CD14-positive monocyte (primary cell): ENCODE data around the gene CIB2. TPM values are rescaled to one million over a fixed set of nuclear protein-coding genes. Genes with fewer than 3 reads are reported as not detected.

ENCODE experiments used
- DNase-seq, 3 donors: peaks; one replicate each; pipeline ENCODE4 v3.0.0-alpha.2; 2011 to 2022
- H2AFZ ChIP-seq: 2 replicates; pipeline ENCODE4 v1.6.0; 2012; ENCODE audit warnings: mild to moderate bottlenecking, low read depth, low read length, inconsistent platforms; ENCODE audit not compliant: insufficient read depth, poor library complexity, severe bottlenecking
- H3K27ac ChIP-seq, 2 donors: 1 replicate in 1 of 2; 2 replicates in 1 of 2; pipeline ENCODE4 v1.5.1; 2012 to 2013; ENCODE audit warnings: low read length in 2 of 2, control low read depth in 1 of 2, inconsistent platforms in 1 of 2, low read depth in 1 of 2, mild to moderate bottlenecking in 1 of 2
- H3K27me3 ChIP-seq, 2 donors: one replicate each; pipeline versions ENCODE4 v1.6.0 to v1.6.1; 2011 to 2013; ENCODE audit warnings: low read length in 2 of 2; ENCODE audit not compliant: control insufficient read depth in 2 of 2, insufficient read depth in 2 of 2
- H3K36me3 ChIP-seq, 2 donors: replicated peaks in 1 of 2; 1 replicate in 1 of 2; 2 replicates in 1 of 2; pipeline versions ENCODE4 v1.5.1 to v1.6.1; 2012 to 2013; ENCODE audit warnings: low read length in 2 of 2, control low read depth in 1 of 2, inconsistent platforms in 1 of 2, mild to moderate bottlenecking in 1 of 2; ENCODE audit not compliant: insufficient read depth in 2 of 2, control insufficient read depth in 1 of 2
- H3K4me1 ChIP-seq, 2 donors: 1 replicate in 1 of 2; 2 replicates in 1 of 2; pipeline versions ENCODE4 v1.5.1 to v1.6.1; 2012 to 2013; ENCODE audit warnings: low read length in 2 of 2, control low read depth in 1 of 2, inconsistent platforms in 1 of 2, mild to moderate bottlenecking in 1 of 2, moderate library complexity in 1 of 2; ENCODE audit not compliant: insufficient read depth in 2 of 2, control insufficient read depth in 1 of 2
- H3K4me2 ChIP-seq: replicated peaks from 2 replicates; pipeline ENCODE3; 2012; ENCODE audit warnings: low read length, moderate library complexity, mild to moderate bottlenecking; ENCODE audit not compliant: poor library complexity, severe bottlenecking; ENCODE audit errors: extremely low read depth
- H3K4me3 ChIP-seq, 3 experiments: fragments of 200-600 bp in 1 of 3; sonication (generic) in 1 of 3; replicated peaks in 1 of 3; 1 replicate in 2 of 3; 2 replicates in 1 of 3; pipeline ENCODE4 v1.5.1; 2011 to 2013; ENCODE audit warnings: low read length in 3 of 3, mild to moderate bottlenecking in 3 of 3, control low read depth in 2 of 3, low read depth in 2 of 3, inconsistent platforms in 1 of 3, moderate library complexity in 1 of 3
- H3K79me2 ChIP-seq: 2 replicates; pipeline ENCODE4 v1.6.0; 2012; ENCODE audit warnings: mild to moderate bottlenecking, control low read depth, inconsistent platforms, low read length, moderate library complexity; ENCODE audit not compliant: insufficient read depth
- H3K9ac ChIP-seq: 2 replicates; pipeline ENCODE4 v1.6.0; 2017; ENCODE audit warnings: low read length, mild to moderate bottlenecking; ENCODE audit not compliant: insufficient read depth, poor library complexity, severe bottlenecking
- H3K9me3 ChIP-seq, 2 donors: replicated peaks in 1 of 2; 1 replicate in 1 of 2; 2 replicates in 1 of 2; pipeline versions ENCODE4 v1.5.1 to v1.6.1; 2012 to 2013; ENCODE audit warnings: low read length in 2 of 2, control low read depth in 1 of 2; ENCODE audit not compliant: control insufficient read depth in 1 of 2, insufficient read depth in 1 of 2
- H4K20me1 ChIP-seq: 2 replicates; pipeline ENCODE4 v1.6.0; 2012; ENCODE audit warnings: mild to moderate bottlenecking, low read length, control low read depth, moderate library complexity; ENCODE audit not compliant: insufficient read depth
- H3K27ac Mint-ChIP-seq, 7 donors: one replicate each; pipeline ENCODE4 v1.8.0; 2020; ENCODE audit warnings: mild to moderate bottlenecking in 7 of 7, mixed read lengths in 7 of 7, moderate library complexity in 6 of 7, inconsistent platforms in 2 of 7
- H3K27me3 Mint-ChIP-seq, 3 donors: one replicate each; pipeline ENCODE4 v1.8.0; 2021 to 2022; ENCODE audit warnings: low read depth in 3 of 3, mild to moderate bottlenecking in 3 of 3, mixed read lengths in 3 of 3, moderate library complexity in 3 of 3, inconsistent platforms in 1 of 3
- H3K36me3 Mint-ChIP-seq, 2 donors: one replicate each; pipeline ENCODE4 v1.8.0; 2020; ENCODE audit warnings: mixed read lengths in 2 of 2, inconsistent platforms in 1 of 2, mild to moderate bottlenecking in 1 of 2
- H3K4me1 Mint-ChIP-seq: one replicate; pipeline ENCODE4 v1.8.0; 2020; ENCODE audit warnings: mild to moderate bottlenecking, mixed read lengths
- H3K4me3 Mint-ChIP-seq, 2 donors: one replicate each; pipeline ENCODE4 v1.8.0; 2020; ENCODE audit warnings: mild to moderate bottlenecking in 2 of 2, mixed read lengths in 2 of 2, moderate library complexity in 1 of 2
- H3K9me3 Mint-ChIP-seq, 7 donors: one replicate each; pipeline ENCODE4 v1.8.0; 2020 to 2022; ENCODE audit warnings: mixed read lengths in 7 of 7, mild to moderate bottlenecking in 6 of 7, moderate library complexity in 6 of 7, inconsistent platforms in 2 of 7
- CTCF ChIP-seq: fragments of 200-600 bp; IDR thresholded peaks from one replicate; pipeline ENCODE4 v1.8.0; 2022; ENCODE audit warnings: antibody characterized with exemption, mild to moderate bottlenecking
- WGBS: methylation state at CpG from one replicate; pipeline ENCODE4 v1.1.5; 2013; ENCODE audit warnings: missing lambda C conversion rate; ENCODE audit not compliant: insufficient coverage; 5-methylcytosine and 5-hydroxymethylcytosine counted together
- intact Hi-C, 2 donors: fragments of 100-400 bp; cut with micrococcal nuclease; formaldehyde crosslinking; loops; one replicate each; pipeline versions ENCODE4 v1.15.0 to v1.15.1; 2023
- polyA plus RNA-seq, 3 donors: library from polyadenylated mRNA; depleted of rRNA in 1 of 3; unstranded in 2 of 3; stranded (reverse) in 1 of 3; fragments of 300-500 nt in 2 of 3; fragments of >200 nt in 1 of 3; fragmentation: Illumina TruSeq in 2 of 3; gene quantifications; 1 replicate in 2 of 3; 2 replicates in 1 of 3; pipeline ENCODE4 v1.2.3, GENCODE V29; 2012 to 2021

Gene CIB2
- polyA plus RNA-seq, 3 donors, result 0.43 to 0.75 (median 0.51) TPM

GRCh38 chr15:78179286-78179840 lies 48.1 kb upstream of the CIB2 start:
- Mint-ChIP-seq H3K36me3 (peaks cover 3% of the 10 kb centered on the region in 2 donors), H3K4me3 (no peak overlapping the region), H3K27ac (no peak overlapping the region), H3K27me3 (peaks cover 0 to 5% (median 2%) of the 10 kb centered on the region in 3 donors), H3K4me1 (peaks cover 4% of the 10 kb centered on the region), H3K9me3 (no peaks in the 10 kb centered on the region)
- Histone ChIP-seq H3K4me3 (no peak overlapping the region), H3K4me1 (peaks cover 5 to 6% of the 10 kb centered on the region in 2 donors), H3K9me3 (no peaks in the 10 kb centered on the region), H3K27me3 (no peaks in the 10 kb centered on the region), H3K9ac (no peak overlapping the region), H3K4me2 (no peak overlapping the region), H3K36me3 (no peaks in the 10 kb centered on the region), H3K27ac (no peak overlapping the region), H4K20me1 (no peaks in the 10 kb centered on the region), H3K79me2 (no peaks in the 10 kb centered on the region), H2AFZ (no peak overlapping the region)
- TF ChIP-seq CTCF, result no peak
- WGBS, result 90% methylated on average over 10 of the region's 12 CpGs
- intact Hi-C loops, result no loop called here
- DNase-seq, result no peak

- no peak for TF ChIP-seq CTCF
- Mint-ChIP-seq H3K27me3 (peaks cover under 1 to 5% (median 2%) of the 10 kb centered on the region in 3 donors), H3K4me3 (no peak overlapping the region), H3K36me3 (peaks cover 6 to 7% of the 10 kb centered on the region in 2 donors), H3K4me1 (peaks cover 15% of the 10 kb centered on the region), H3K27ac (no peak overlapping the region), H3K9me3 (peaks cover 0 to 3% (median 0%) of the 10 kb centered on the region in 7 donors)
- intact Hi-C loops, result no loop called here
- H3K4me1 ChIP-seq, result peaks cover 18% of the 10 kb centered on the region in 2 donors
- H3K27me3 ChIP-seq, result no peaks in the 10 kb centered on the region
- no peak overlapping the region for H3K4me3 ChIP-seq
- no peaks in the 10 kb centered on the region for H3K9me3 ChIP-seq
- no peaks in the 10 kb centered on the region for H4K20me1 ChIP-seq
- H3K27ac ChIP-seq, result no peak overlapping the region
- WGBS, result 100% methylated on average over 2 of the region's 6 CpGs
- H3K4me2 ChIP-seq, result no peak overlapping the region
- H3K9ac ChIP-seq, result no peak overlapping the region
- DNase-seq, result no peak
- H2AFZ ChIP-seq, result no peak overlapping the region
- no peaks in the 10 kb centered on the region for H3K79me2 ChIP-seq
- H3K36me3 ChIP-seq, result no peaks in the 10 kb centered on the region
Observed at GRCh38 chr15:78178064-78178463, 46.8 kb upstream of the CIB2 start.
